H9 (cell line): Measurements from ENCODE around the gene TMEM141. TPM values are rescaled to one million over a fixed set of nuclear protein-coding genes. Genes with fewer than 3 reads are reported as not detected.

Source experiments
- DNase-seq: peaks from one replicate; pipeline ENCODE4 v3.0.0-alpha.2; 2017
- H2AFZ ChIP-seq: one replicate; pipeline ENCODE4 v1.6.1; 2013; ENCODE audit warnings: mild to moderate bottlenecking, low read length, control low read depth, moderate library complexity
- H2AK5ac ChIP-seq: 2 replicates; pipeline ENCODE4 v1.6.1; 2013; ENCODE audit warnings: low read length, control low read depth, mixed read lengths; ENCODE audit not compliant: insufficient read length
- H2BK120ac ChIP-seq: one replicate; pipeline ENCODE4 v1.6.1; 2013; ENCODE audit warnings: low read depth, mild to moderate bottlenecking, low read length, control low read depth, inconsistent platforms; ENCODE audit not compliant: poor library complexity, severe bottlenecking
- H2BK12ac ChIP-seq: 2 replicates; pipeline ENCODE4 v1.6.1; 2013; ENCODE audit warnings: low read length, control low read depth, mixed read lengths, low read depth; ENCODE audit not compliant: insufficient read length
- H2BK15ac ChIP-seq: 2 replicates; pipeline ENCODE4 v1.6.1; 2013; ENCODE audit warnings: low read depth, low read length, control low read depth
- H2BK20ac ChIP-seq: one replicate; pipeline ENCODE4 v1.6.1; 2013; ENCODE audit warnings: low read depth, mild to moderate bottlenecking, low read length, control low read depth, inconsistent platforms; ENCODE audit not compliant: poor library complexity, severe bottlenecking
- H2BK5ac ChIP-seq: 2 replicates; pipeline ENCODE4 v1.6.1; 2013; ENCODE audit warnings: low read length, control low read depth, mixed read lengths; ENCODE audit not compliant: insufficient read length
- H3K14ac ChIP-seq: 2 replicates; pipeline ENCODE4 v1.6.1; 2013; ENCODE audit warnings: low read length, control low read depth; ENCODE audit not compliant: insufficient read depth
- H3K18ac ChIP-seq: 2 replicates; pipeline ENCODE4 v1.6.1; 2013; ENCODE audit warnings: low read depth, mild to moderate bottlenecking, mixed read lengths, low read length, control low read depth; ENCODE audit not compliant: insufficient read length
- H3K23ac ChIP-seq: 2 replicates; pipeline ENCODE4 v1.6.1; 2013; ENCODE audit warnings: low read length, control low read depth, mixed read lengths, low read depth; ENCODE audit not compliant: insufficient read length
- H3K23me2 ChIP-seq: 2 replicates; pipeline ENCODE4 v1.6.1; 2013; ENCODE audit warnings: low read depth, mild to moderate bottlenecking, mixed read lengths, low read length, control low read depth; ENCODE audit not compliant: insufficient read length, poor library complexity, severe bottlenecking
- H3K27ac ChIP-seq: 2 replicates; pipeline ENCODE4 v1.5.1; 2013; ENCODE audit warnings: low read length, control low read depth, mixed read lengths, low read depth; ENCODE audit not compliant: insufficient read length
- H3K27me3 ChIP-seq: 2 replicates; pipeline ENCODE4 v1.6.1; 2013; ENCODE audit warnings: low read length, control low read depth, inconsistent platforms; ENCODE audit not compliant: insufficient read depth
- H3K4ac ChIP-seq: 2 replicates; pipeline ENCODE4 v1.6.1; 2013; ENCODE audit warnings: low read depth, mild to moderate bottlenecking, control low read depth, inconsistent platforms, low read length, moderate library complexity
- H3K4me1 ChIP-seq: 2 replicates; pipeline ENCODE4 v1.6.1; 2013; ENCODE audit warnings: low read length, control low read depth, inconsistent platforms; ENCODE audit not compliant: insufficient read depth
- H3K4me2 ChIP-seq: 2 replicates; pipeline ENCODE4 v1.6.1; 2013; ENCODE audit warnings: low read length, control low read depth, mixed read lengths; ENCODE audit not compliant: insufficient read length, insufficient read depth
- H3K56ac ChIP-seq: 2 replicates; pipeline ENCODE4 v1.6.1; 2013; ENCODE audit warnings: low read depth, mild to moderate bottlenecking, mixed read lengths, low read length, control low read depth; ENCODE audit not compliant: insufficient read length
- H3K79me1 ChIP-seq: 2 replicates; pipeline ENCODE4 v1.6.1; 2013; ENCODE audit warnings: low read depth, mild to moderate bottlenecking, moderate library complexity, low read length, control low read depth, inconsistent platforms; ENCODE audit not compliant: insufficient read depth, poor library complexity, severe bottlenecking
- H3K79me2 ChIP-seq: 2 replicates; pipeline ENCODE4 v1.6.1; 2013; ENCODE audit warnings: low read length, control low read depth, inconsistent platforms; ENCODE audit not compliant: insufficient read depth
- H3K9ac ChIP-seq: 2 replicates; pipeline ENCODE4 v1.6.1; 2013; ENCODE audit warnings: low read length, control low read depth, mixed read lengths; ENCODE audit not compliant: insufficient read length; ENCODE audit errors: extremely low read depth
- H3K9me3 ChIP-seq: one replicate; pipeline ENCODE4 v1.6.1; 2013; ENCODE audit warnings: low read depth, low read length, inconsistent platforms; ENCODE audit not compliant: control insufficient read depth
- H3T11ph ChIP-seq: one replicate; pipeline ENCODE4 v1.6.1; 2013; ENCODE audit warnings: mild to moderate bottlenecking, low read length, control low read depth, inconsistent platforms
- H4K20me1 ChIP-seq: one replicate; pipeline ENCODE4 v1.6.1; 2013; ENCODE audit not compliant: control insufficient read depth, insufficient read length, insufficient read depth
- H4K5ac ChIP-seq: 2 replicates; pipeline ENCODE4 v1.6.1; 2013; ENCODE audit warnings: low read depth, mild to moderate bottlenecking, mixed read lengths, low read length, control low read depth; ENCODE audit not compliant: insufficient read length
- H4K8ac ChIP-seq: replicated peaks from 2 replicates; pipeline ENCODE4 v1.6.1; 2013; ENCODE audit warnings: low read length, control low read depth, mixed read lengths, low read depth; ENCODE audit not compliant: insufficient read length
- H4K91ac ChIP-seq: 2 replicates; pipeline ENCODE4 v1.6.1; 2013; ENCODE audit warnings: low read depth, mild to moderate bottlenecking, moderate library complexity, mixed read lengths, low read length, control low read depth; ENCODE audit not compliant: insufficient read length
- H3K27ac Mint-ChIP-seq, 3 experiments: 2 replicates in 2 of 3; 3 replicates in 1 of 3; pipeline ENCODE4 v1.8.0; 2020 to 2021; ENCODE audit warnings: mixed read lengths in 3 of 3, mild to moderate bottlenecking in 1 of 3, moderate library complexity in 1 of 3
- H3K27me3 Mint-ChIP-seq: 2 replicates; pipeline ENCODE4 v1.8.0; 2021; ENCODE audit warnings: low read depth, mild to moderate bottlenecking, moderate library complexity, mixed read lengths
- H3K36me3 Mint-ChIP-seq, 3 experiments: 2 replicates in 2 of 3; 3 replicates in 1 of 3; pipeline ENCODE4 v1.8.0; 2020 to 2021; ENCODE audit warnings: low read depth in 3 of 3, mixed read lengths in 3 of 3; ENCODE audit not compliant: insufficient read depth in 1 of 3
- H3K4me1 Mint-ChIP-seq, 2 experiments: 2 replicates each; pipeline ENCODE4 v1.8.0; 2020; ENCODE audit warnings: mixed read lengths in 2 of 2
- H3K4me3 Mint-ChIP-seq, 2 experiments: 2 replicates in 1 of 2; 3 replicates in 1 of 2; pipeline ENCODE4 v1.8.0; 2020 to 2021; ENCODE audit warnings: mild to moderate bottlenecking in 2 of 2, mixed read lengths in 2 of 2, moderate library complexity in 1 of 2
- H3K9me3 Mint-ChIP-seq, 2 experiments: 2 replicates in 1 of 2; 3 replicates in 1 of 2; pipeline ENCODE4 v1.8.0; 2020; ENCODE audit warnings: mild to moderate bottlenecking in 2 of 2, mixed read lengths in 2 of 2, moderate library complexity in 1 of 2
- CTCF ChIP-seq: fragments of 200-600 bp; sonication (generic); conservative IDR thresholded peaks from 3 replicates; pipeline ENCODE4 v1.8.0; 2021; ENCODE audit warnings: antibody characterized with exemption, mild to moderate bottlenecking
- WGBS: extraction: QIAGEN DNeasy Blood & Tissue Kit; methylation state at CpG from one replicate; pipeline ENCODE4 v1.1.7; 2013; ENCODE audit warnings: missing lambda C conversion rate, low lambda C conversion rate, mixed read lengths; ENCODE audit not compliant: insufficient read length; ENCODE audit errors: extremely low coverage; 5-methylcytosine and 5-hydroxymethylcytosine counted together
- total RNA-seq: library from RNA; stranded (reverse); gene quantifications from 2 replicates; pipeline ENCODE4 v1.2.1, GENCODE V29; 2021

Gene TMEM141
- total RNA-seq, 1 experiment from 2014 or later: 55.2 TPM

DNA sequence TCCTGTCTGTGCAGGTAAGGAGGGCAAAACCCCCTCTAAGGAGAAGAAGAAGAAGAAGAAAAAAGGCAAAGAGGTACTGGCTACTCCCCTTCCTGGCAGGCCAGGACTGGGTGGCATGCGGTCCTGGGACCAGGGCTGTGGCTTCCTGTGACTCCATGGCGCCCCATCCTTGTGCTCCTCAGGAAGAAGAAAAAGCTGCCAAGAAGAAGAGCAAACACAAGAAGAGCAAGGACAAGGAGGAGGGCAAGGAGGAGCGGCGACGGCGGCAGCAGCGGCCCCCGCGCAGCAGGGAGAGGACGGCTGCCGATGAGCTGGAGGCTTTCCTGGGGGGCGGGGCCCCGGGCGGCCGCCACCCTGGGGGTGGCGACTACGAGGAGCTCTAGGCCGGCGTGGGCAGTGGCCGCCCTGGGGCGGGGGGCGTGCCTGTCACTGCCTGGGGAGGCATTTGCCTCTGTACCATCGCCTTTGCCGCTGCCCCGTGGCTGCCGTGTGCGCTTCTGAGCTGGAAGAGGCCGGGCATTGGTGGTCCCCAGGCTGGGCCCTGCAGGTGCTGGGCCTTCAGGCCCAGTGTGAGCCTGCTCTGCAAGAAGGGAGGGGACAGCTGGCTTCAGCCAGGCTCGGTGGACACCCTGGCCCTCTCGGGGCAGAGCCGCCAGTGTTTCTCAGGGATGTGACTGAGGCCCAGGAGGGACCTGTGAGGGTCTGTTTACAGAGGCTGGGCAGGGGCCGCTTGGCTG lies 49.2 kb downstream of the TMEM141 start:
- H2AFZ ChIP-seq: no peak overlapping the region
- no peaks in the 10 kb centered on the region for H3K79me1 ChIP-seq
- peaks cover 0 to 15% (median 15%) of the 10 kb centered on the region in 3 experiments; a peak in 4 of 7 replicates for H3K36me3 Mint-ChIP-seq
- H3K18ac ChIP-seq: no peak overlapping the region
- no peak for TF ChIP-seq CTCF
- peak; percentile 48 for DNase-seq
- H3K4me1 Mint-ChIP-seq: peaks cover 16 to 28% of the 10 kb centered on the region in 2 experiments
- H3K9me3 Mint-ChIP-seq: no peaks in the 10 kb centered on the region
- no CpG with 5 or more reads among the region's 32 CpGs for WGBS
- peak overlapping the region; percentile 87 to 93 (median 91); a peak in 5 of 7 replicates for H3K27ac Mint-ChIP-seq
- H3K23me2 ChIP-seq: no peaks in the 10 kb centered on the region
- H2BK120ac ChIP-seq: no peak overlapping the region
- no peak overlapping the region for H3K4me3 Mint-ChIP-seq
- H3K27me3 ChIP-seq: no peaks in the 10 kb centered on the region
- no peak overlapping the region for H2AK5ac ChIP-seq
- H3K4me1 ChIP-seq: peaks cover 2% of the 10 kb centered on the region; the same call in 1 of the 2 replicates
- no peak overlapping the region for H3K56ac ChIP-seq
- H3K23ac ChIP-seq: no peak overlapping the region
- H3K4ac ChIP-seq: no peak overlapping the region
- no peak overlapping the region for H4K8ac ChIP-seq
- H4K91ac ChIP-seq: no peak overlapping the region
- peaks cover 9% of the 10 kb centered on the region; the same call in 1 of the 2 replicates for H3K27me3 Mint-ChIP-seq
- H2BK20ac ChIP-seq: no peak overlapping the region
- H2BK15ac ChIP-seq: no peak overlapping the region
- H3K14ac ChIP-seq: no peak overlapping the region
- no peak overlapping the region for H3T11ph ChIP-seq
- H3K27ac ChIP-seq: no peak overlapping the region
- H3K9ac ChIP-seq: no peak overlapping the region
- H3K4me2 ChIP-seq: no peak overlapping the region
- no peak overlapping the region for H2BK12ac ChIP-seq
- H3K79me2 ChIP-seq: no peaks in the 10 kb centered on the region
- H3K9me3 ChIP-seq: no peaks in the 10 kb centered on the region
- H2BK5ac ChIP-seq: no peak overlapping the region
- H4K20me1 ChIP-seq: no peaks in the 10 kb centered on the region
- H4K5ac ChIP-seq: no peak overlapping the region
